ENCODE data around the gene CDK11B. TPM values are rescaled to one million over a fixed set of nuclear protein-coding genes. Genes with fewer than 3 reads are reported as not detected.

Gene CDK11B
- total and polyA plus RNA-seq, 2 experiments from 2014 or later, result 17.9 to 22.2 TPM

DNA sequence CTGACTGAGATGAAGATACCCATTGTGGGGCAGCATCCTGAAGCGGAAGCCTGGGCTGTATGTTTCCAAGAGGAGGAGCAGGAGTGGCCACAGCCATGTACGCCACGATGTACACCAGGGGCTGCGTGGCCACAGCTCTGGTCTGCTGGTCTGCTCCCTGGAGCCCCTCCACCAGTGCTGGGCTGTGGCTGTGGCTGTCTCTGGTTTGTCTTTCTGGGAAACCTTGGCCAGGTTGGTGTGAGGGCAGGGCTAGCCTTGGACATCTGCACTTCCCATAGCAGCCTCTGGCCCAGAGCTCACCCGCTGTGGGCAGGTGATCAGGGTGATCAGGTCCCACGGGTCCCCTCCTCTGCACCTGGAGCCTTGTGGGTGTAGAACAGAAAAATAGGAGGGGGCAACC, 40.9 kb downstream of the CDK11B start:
- TF ChIP-seq, protein P1, sequence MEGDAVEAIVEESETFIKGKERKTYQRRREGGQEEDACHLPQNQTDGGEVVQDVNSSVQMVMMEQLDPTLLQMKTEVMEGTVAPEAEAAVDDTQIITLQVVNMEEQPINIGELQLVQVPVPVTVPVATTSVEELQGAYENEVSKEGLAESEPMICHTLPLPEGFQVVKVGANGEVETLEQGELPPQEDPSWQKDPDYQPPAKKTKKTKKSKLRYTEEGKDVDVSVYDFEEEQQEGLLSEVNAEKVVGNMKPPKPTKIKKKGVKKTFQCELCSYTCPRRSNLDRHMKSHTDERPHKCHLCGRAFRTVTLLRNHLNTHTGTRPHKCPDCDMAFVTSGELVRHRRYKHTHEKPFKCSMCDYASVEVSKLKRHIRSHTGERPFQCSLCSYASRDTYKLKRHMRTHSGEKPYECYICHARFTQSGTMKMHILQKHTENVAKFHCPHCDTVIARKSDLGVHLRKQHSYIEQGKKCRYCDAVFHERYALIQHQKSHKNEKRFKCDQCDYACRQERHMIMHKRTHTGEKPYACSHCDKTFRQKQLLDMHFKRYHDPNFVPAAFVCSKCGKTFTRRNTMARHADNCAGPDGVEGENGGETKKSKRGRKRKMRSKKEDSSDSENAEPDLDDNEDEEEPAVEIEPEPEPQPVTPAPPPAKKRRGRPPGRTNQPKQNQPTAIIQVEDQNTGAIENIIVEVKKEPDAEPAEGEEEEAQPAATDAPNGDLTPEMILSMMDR (IDR thresholded peaks at IDR 0.05; ENCODE audit: low read depth, low read length), result no peak
- no peaks in the 10 kb centered on the region for H3K9me3 ChIP-seq (ENCODE audit: low read depth)

DNA sequence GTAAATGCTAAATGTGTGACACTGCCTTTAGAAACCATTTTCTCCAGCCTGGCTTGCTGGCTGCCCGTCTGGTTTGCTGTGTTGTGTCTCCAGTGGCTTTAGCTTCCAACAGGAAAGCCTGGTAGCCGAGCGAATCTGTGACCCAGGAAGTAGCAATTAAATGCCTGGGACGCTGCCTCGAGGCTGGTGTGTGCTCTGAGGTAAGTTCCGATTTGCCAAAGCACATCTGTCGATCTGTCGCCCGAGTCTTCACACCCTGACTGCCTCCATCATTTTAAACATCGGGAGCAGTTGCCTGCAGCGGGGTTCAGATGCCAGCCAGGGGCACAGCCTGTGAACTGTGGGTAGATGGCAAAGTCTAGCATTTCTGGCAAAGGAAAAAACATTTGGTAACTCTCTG, 41.3 kb downstream of the CDK11B start:
- Histone ChIP-seq H3K4me1 (ENCODE audit: low read depth) (peaks cover 7% of the 10 kb centered on the region), H3K9me3 (ENCODE audit: low read depth) (no peaks in the 10 kb centered on the region), H3K4me3 (no peak overlapping the region), H3K27me3 (no peaks in the 10 kb centered on the region), H3K27ac (no peak overlapping the region), H3K36me3 (peaks cover 6% of the 10 kb centered on the region)
- DNase-seq (ENCODE audit: low read depth in 1 of 2, low spot score in 1 of 2), result no peak
- TF ChIP-seq, protein P1 (IDR thresholded peaks at IDR 0.05; ENCODE audit: low read depth, low read length), result no peak

More for the DNA sequence above, 40.9 kb downstream of the CDK11B start:
- no peaks in the 10 kb centered on the region for H3K27me3 ChIP-seq
- no peak overlapping the region for H3K27ac ChIP-seq
- H3K4me3 ChIP-seq, result no peak overlapping the region
- peaks cover 6% of the 10 kb centered on the region for H3K36me3 ChIP-seq
- peaks cover 7% of the 10 kb centered on the region for H3K4me1 ChIP-seq (ENCODE audit: low read depth)
- DNase-seq (ENCODE audit: low read depth in 1 of 2, low spot score in 1 of 2), result no peak

DNA sequence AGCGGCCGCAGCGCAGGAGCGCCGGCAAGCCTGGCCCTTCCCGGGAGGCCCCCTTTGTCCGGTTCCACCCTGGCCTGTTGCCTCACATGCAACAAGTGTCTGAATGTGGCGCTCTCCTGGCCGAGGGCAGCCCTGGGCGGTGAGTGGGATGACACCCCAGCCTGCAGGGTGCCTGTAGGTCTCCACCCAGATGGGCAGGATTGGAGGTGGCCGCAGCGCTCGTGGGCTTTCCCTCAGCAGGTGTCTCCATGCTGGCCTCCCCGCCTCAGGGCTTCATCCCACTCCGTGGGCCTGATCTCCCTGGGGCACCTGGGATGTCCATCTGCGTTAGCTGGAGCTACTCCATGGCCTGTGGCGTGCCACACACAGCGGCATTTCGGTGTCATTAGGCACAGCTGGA, 42.0 kb downstream of the CDK11B start:
- peaks cover 7% of the 10 kb centered on the region for H3K4me1 ChIP-seq (ENCODE audit: low read depth)
- H3K27ac ChIP-seq, result no peak overlapping the region
- TF ChIP-seq, protein P1 (IDR thresholded peaks at IDR 0.05; ENCODE audit: low read depth, low read length), result no peak
- DNase-seq (ENCODE audit: low read depth in 1 of 2, low spot score in 1 of 2), result no peak
- H3K36me3 ChIP-seq, result peaks cover 6% of the 10 kb centered on the region
- peak overlapping the region; percentile 83 for H3K4me3 ChIP-seq
- H3K9me3 ChIP-seq (ENCODE audit: low read depth), result no peaks in the 10 kb centered on the region
- H3K27me3 ChIP-seq, result no peaks in the 10 kb centered on the region

DNA sequence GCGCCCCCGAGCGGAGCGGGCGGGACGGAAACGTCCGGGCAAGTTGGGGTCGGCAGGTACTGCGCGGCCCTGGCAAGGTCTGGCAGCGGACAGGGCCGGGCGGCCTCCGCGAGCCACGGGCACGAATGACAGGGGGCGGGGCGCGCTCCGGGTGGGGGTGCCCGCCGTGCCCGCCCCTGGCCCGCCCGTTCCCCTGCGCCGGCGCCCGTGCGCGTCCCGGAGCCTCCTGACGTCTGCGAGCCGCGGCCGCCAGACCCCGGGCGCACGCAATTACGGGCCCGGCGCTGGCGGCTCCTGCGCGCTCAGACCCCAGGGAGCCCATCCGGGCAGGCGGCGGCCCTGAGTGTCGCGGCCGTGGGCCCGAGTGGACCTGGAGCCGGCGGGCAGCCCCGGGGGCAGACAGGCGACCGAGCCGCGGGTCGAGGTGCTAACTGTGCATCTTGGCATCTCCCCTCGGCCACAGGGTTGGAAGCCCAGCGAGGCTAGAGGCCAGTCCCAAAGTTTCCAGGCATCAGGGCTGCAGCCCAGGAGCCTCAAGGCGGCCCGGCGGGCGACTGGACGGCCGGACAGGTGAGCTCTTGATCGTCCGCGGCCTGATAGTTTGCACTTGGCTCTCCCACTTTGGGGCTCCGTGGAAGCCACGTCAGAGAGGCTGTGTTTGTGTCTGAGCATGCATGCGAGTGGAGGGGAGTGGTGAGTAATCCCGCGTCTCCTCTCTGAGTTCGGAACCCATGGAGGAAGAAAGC, 42.6 kb downstream of the CDK11B start:
- peak overlapping the region; percentile 98 for H3K27ac ChIP-seq

DNA sequence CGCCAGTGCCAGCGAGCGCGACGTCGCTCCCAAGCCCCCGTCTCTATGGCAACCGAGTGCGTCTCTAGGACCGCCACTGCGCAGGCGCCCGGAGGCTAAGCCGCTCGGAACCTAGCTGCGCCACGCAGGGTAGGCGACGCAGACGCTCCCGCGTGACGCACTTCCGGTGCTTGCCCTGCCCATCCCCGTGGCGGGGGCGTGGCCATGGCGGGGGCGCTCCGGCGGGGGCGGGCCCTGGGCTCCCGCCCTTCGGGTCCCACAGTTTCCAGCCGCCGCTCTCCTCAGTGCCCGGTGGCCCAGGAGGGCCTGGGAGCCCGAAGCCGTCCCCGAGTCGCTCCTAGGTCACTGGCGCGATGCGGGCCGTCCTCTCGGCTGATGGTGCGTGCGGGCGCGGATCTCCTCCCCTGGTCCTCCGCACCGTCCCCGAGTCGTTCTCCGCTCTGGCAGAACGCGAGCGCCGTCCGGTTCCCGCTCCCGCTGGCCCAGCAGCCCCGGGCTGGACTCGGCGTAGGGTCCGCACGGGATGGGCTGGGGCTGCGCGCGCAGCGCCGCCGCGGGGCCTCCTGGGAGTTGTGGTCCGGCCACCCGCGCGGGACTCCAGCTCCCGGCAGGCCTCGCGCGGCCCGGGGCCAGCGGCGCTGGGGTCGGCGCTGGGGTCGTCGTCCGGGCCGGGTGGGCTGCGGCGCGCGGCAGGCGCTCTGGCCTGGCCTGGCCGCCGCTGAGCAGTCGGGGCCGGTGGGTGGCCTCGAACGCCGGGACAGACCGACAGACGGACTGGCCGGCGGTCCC, 43.4 kb downstream of the CDK11B start, which contains the start of gene MIB2:
Gene MIB2 (plus strand): TSS at position 245 of the 789 bp plus-strand sequence. CDS start 7,953 bp downstream, outside the sequence.
- TF ChIP-seq, protein P1 (IDR thresholded peaks at IDR 0.05; ENCODE audit: low read depth, low read length), result no peak
- Histone ChIP-seq H3K27ac (peak within 1 kb of the TSS; percentile 98), H3K4me3 (peak within 1 kb of the TSS; percentile 83), H3K4me1 (ENCODE audit: low read depth) (peaks cover 7% of the 10 kb centered on the region), H3K36me3 (peaks cover 6% of the 10 kb centered on the region), H3K27me3 (no peaks in the 10 kb centered on the region), H3K9me3 (ENCODE audit: low read depth) (no peaks in the 10 kb centered on the region)
- DNase-seq (ENCODE audit: low read depth in 1 of 2, low spot score in 1 of 2), result peak; percentile 97 to 100

More for the DNA sequence above, 42.6 kb downstream of the CDK11B start:
- Histone ChIP-seq H3K27me3 (no peaks in the 10 kb centered on the region), H3K9me3 (ENCODE audit: low read depth) (no peaks in the 10 kb centered on the region), H3K4me3 (peak overlapping the region; percentile 83), H3K36me3 (peaks cover 6% of the 10 kb centered on the region), H3K4me1 (ENCODE audit: low read depth) (peaks cover 7% of the 10 kb centered on the region)
- DNase-seq (ENCODE audit: low read depth in 1 of 2, low spot score in 1 of 2), result peak; percentile 50 to 60
- TF ChIP-seq, protein P1 (IDR thresholded peaks at IDR 0.05; ENCODE audit: low read depth, low read length), result no peak

All from cardiac muscle cell (in vitro differentiated cells and primary cell).